COR-L47 (cell line): ENCODE data around the gene RIPOR2.
"Not testable (repeated sequence)": the region's sequence is repeated elsewhere in the genome, so short reads cannot be mapped to it uniquely, and the experiment has no call there.

ENCODE experiments used
- DNase-seq: peaks from one replicate; lab custom pipeline; 2025; lab: John Stamatoyannopoulos, UW

The RIPOR2 gene

DNA sequence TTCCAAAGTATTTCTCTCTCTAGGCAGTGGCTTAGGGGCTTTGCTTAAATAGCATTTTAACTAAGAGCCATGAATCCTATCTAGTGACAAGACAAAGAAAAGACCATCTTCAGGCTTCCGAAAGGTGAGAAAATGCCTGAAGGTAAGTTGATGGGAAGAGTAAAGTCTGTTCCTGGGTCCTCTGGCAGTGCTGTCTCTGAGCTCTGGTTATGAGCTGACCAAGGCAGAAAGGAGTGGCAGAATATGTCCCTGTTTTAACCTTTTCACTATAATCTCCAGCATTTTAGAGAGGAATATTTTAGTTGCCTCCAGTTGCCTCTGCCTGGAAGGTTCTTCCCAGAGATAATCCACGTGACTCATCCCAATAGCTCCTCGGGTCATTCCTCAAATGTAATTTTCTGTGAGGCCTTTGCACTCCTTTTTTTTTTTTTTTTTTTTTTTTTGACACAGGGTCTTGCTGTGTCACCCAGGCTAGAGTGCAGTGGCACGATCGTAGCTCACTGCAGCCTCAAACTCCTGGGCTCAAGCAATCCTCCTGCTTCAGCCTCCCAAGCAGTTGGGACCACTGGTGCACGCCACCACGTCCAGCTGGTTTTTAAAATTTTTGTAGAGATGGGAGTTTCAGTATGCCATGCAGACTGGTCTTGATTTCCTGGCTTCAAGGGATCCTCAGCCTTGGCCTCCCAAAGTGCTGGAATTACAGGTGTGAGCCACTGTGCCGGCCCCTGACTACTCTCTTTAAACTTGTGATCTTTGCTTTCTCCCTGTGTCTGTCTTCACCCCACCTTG lies 133.3 kb downstream of the RIPOR2 start:
- no peak for DNase-seq

DNA sequence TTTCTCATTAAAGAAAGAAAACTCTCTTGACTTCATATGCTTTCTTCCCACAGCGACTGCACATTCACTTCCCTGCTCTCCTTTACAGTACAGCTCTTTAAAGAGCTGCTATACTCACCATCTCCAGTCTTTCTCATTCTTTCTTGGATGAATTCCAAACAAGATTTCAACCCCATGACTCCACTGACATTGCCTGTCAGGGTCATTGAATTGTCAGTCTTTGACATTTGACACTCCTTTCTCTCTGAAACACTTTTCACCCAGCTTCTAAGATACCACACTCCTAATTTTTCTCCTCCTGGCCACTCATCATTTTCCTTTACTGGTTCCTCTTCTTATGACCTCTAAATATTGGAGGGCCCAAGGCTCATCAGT lies 136.2 kb downstream of the RIPOR2 start:
- no peak for DNase-seq

DNA sequence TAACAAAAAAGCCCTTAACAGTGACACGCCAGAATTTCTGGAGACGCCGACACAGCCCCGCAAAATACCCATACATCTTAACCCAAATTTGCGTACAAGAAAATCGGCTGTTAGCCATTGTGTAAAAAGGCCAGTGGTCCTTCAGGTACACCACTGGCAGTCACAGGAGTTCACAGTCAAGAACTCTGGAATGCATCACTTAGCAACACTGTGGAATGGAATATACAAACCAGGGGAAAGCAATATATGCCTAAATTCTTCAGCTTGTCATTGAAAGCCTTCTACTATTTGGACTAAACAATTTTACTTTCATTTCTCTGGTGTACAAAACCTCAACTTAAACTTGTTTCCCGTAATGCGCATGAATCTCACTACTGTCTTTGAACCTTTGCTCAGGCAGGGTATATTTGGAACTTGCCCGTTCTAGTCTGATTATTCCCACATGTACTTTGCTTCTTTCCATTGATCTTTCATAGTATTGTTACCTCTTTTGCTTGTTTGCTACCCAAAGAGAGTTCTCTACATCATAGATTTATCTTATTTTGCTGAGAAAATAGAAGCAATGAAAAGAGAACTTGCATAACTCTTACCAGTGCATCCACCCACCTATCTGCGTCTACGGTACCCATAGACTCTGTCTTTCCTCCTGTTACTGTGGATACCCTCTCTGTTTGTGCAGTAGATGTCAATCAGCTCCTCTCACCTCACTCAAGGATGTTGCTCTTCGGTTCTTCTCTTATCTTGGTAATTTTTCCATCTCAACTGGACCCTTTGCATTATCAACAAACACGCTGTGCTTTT lies 136.8 kb downstream of the RIPOR2 start, which contains the start of gene ARMH2:
Gene ARMH2 (minus strand): TSS at position 178 of the 801 bp plus-strand sequence. CDS start 60 bp downstream, at position 118.
- no peak for DNase-seq

DNA sequence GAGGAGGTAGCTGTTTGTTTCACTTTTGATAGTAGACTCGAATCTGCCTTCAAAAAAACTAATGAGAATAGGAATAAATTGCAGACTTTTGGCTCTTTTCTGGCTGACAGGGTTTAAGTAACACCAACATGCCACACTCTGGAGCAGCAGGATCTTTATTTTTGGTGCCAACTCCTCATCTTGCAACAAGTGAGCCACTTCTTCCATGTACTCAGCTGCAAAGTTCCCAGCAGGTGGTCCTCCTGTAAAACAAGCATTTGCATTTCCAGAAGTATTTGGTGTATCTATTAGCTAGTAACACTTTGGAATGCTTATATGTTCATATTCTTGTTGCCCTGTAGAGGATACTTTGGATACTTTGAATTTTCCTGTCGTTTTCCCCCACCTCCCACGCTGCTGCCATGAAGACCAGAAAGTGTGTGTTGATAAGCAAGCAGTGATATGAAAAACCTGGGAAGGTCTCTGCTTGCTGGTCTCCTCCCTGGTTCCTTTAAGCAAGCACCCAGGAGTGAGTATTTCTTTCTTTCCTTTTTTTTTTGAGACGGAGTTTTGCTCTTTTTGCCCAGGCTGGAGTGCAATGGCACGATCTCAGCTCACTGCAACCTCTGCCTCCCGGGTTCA lies 138.1 kb downstream of the RIPOR2 start:
- DNase-seq: no peak

DNA sequence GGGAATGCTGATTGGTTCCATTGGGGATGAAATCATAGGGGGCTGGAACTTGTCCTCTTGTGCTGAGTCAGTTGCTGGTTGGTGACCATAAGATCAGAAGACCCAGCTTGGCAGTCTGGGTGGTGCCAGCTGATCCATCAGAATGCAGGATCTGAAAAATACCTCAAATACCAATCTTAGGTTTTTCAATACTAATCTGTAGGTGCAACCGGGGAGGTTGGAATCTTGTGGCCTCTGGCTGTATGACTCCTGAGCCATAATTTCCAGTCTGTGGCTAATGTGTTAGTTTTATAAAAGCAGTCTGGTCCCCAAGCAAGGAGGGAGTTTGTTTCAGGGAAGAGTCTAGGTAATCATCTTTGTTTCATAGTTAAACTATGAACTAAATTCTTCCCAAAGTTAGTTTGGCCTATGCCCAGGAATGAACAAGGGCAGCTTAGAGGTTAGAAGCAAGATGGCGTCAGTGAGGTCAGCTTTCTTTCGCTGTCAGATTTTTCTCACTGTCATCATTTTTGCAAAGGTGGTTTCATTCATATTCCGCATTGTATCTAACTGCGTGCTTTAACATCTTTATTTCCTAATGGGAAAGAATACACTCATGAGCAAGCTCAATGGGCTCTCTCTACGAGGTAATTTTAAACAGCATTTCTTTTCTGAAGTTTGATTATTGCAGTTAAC lies 139.0 kb downstream of the RIPOR2 start:
- DNase-seq: no peak

DNA sequence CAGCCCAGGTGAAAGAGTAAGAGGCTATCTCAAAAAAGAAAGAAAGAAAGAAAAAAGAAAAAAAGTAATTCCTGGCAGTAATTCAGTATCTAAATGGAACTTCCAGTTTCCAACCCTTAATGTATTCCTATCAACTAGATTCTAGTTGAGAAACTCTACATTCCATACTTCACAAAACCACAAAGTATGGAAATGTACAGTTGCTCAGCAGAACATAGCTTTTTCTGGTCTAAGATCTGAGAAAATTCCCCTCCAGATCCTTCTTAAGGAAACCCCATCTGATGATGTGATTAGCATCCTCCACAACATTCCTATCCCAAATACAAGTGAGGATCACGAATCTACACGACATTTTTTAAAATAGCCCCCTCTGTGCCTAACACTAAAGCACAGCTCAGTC lies 140.7 kb downstream of the RIPOR2 start:
- no peak for DNase-seq

DNA sequence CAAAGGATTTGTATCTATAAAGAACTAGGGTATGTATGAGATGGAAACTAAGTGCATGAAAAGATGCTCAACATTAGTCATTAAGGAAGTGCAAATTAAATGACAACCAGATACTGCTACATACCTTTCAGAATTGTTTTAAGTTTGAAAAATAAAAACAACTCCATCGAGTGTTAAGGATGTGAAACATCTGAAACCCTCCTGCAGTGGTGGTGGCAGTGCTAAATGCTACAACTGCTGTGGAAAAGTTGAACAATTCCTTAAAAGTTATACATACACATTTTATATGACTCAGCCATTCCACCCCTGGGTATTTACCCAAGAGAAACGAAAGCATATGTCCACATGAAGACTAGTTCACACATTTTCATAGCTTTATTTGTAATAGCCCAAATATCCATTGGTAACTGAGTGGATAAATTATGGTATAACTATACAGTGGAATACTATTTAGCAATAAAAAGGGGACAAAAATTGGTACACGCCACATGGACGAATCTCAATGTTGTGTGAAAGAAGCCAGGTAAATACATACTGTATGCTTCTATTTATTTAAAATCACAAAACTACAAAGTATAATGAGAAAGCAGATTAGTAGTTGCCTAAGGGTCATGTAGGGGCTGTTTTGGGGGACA lies 147.6 kb downstream of the RIPOR2 start:
- no peak for DNase-seq

DNA sequence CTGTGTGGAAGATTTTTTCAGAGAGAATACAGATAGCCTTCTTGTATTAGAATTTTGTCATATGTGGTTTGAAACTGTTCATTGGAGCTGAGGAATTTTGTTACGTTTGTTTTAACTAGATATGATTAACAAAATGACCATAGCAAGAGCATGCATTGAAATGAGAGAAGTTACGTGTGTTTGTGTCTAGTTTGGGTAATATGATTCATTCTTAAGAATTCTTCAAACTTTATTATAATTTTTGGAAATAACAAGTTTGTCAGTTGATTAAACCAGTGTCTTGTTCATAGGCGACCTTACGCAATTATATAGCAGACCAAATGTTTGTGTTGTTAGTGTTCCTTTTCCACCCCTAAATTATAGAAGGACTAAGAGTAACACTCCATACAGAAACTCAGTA lies 155.6 kb downstream of the RIPOR2 start:
- DNase-seq: no peak

DNA sequence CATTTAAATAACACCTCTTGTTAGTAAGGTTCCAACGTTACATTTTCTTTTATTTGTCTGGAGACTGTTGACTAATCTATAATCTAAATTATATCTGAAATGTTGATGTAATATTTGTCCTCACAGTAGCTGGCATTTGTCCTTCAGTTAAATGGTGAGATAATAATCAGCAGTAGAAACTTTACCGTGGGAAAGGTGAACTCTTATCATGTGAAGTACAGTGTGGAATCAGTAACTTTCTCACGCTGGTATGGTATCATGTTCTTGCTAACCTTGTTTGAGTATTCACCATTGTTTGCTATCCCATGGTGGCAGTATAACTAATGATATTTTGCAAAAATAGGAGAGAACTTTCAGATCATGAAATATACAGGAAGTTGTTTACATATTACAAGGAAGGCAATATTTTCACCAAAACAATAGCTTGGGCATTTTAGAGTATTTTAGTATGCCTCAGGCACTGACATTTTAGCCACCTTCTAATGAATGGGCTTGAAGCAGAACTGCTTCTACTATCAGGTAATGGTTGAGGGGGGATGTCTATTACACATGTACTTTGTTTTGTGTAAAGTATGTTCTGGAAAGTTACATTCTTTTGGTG lies 156.2 kb downstream of the RIPOR2 start:
- no peak for DNase-seq

DNA sequence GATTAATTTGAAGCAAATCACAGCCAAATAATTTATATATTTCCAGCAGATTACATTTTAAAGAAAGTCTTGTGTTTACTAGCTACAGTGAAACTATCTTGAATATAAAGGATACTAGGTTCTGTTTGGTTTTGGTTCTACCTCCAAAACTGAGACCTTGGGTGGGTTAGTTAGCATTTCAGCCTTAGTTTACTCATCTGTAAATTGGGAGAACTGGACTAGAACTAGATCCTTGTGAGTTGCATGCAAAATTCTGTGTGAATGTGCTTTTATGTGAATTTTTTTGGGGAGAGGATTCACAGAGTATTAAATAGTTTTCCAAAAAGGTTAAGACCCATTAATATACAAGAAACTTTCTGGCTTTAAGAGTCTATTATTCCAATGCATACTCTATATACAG lies 156.9 kb downstream of the RIPOR2 start:
- DNase-seq: no peak

DNA sequence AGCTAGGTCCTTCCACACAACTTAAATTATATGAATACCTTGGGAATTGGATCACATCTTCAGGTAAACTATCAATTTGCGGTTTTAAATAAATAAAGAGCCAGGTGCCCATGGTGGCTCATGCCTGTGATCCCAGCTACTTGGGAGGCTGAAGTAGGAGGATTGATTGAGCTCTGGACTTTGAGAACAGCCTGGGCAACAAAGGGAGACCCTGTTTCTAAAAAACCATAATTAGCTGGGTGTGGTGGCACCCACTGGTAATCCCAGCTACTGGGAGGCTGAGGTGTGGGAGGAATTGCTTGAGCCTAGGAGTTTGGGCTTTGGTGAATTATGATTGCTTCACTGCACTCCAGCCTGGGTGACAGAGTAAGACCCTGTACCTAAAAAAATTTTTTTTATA lies 157.6 kb downstream of the RIPOR2 start:
- no peak for DNase-seq

DNA sequence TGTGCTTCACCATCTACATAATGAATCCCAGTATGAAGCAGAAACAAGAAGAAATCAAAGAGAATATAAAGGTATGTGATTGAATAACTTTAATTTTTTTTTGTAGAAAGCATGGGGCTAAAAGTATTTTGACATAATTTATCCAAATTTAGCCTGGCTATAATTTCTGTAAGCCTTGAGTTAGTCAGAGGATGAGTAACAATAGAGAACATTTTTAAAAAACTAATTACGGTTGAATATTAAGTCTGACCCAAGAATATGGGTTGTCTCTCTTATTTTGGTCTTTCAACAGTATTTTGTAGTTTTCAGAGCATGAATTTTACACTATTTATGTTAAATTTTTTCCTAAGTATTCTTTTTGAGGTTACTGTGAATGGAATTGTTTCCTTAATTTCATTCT lies 158.5 kb downstream of the RIPOR2 start:
- no peak for DNase-seq

DNA sequence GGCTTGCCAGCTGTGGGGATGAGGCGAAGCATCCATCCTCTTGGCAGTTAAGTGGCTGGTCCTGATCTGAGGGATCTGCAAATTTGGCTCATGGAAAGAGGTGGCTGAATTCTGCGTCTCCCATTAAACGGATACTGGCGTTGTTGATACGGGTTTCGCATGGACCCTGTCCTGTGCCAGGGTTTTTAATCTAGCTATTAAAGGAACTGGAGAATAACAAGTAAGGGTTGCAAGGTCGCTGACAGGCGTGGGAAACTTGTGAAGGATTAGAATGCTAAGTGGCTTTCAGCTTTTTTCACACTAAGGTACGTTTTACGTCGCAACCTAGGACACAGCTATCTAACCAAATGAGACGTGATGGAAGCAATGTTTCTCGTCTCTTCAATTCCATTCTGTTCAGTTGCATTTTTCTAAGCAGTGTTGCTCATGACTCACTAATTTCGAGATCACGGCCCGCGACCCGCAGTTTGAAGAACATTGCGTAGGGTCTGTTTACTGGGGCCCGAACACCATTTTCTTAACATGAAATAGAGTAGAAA lies 160.2 kb downstream of the RIPOR2 start:
- DNase-seq: no peak

DNA sequence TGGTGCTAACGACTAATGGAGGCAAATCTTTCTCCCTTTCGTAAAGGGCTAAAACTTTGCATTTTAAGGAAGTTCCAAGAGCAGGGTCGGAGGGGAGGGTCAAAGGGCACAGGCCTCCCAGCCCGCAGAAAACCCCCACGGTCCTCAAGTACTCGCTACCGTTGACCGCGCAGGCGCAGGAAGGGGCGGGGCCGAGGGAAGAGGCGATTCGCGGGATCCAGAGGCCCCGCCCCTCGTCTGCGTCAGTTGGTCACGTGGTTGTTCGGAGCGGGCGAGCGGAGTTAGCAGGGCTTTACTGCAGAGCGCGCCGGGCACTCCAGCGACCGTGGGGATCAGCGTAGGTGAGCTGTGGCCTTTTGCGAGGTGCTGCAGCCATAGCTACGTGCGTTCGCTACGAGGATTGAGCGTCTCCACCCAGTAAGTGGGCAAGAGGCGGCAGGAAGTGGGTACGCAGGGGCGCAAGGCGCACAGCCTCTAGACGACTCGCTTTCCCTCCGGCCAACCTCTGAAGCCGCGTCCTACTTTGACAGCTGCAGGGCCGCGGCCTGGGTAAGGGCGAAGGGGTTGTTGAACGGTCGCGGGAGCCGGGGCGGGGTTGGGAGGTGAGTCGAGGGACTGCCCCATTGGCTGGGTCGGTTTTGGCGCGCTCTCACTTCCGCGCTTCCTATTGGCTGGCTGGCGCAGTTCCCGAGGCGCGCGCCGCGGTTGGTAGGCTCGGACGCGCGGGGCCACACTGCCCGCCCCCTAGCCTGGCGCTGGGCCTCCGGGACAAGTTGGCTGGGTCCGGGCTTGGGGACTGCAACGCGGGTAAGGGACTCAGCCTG lies 160.9 kb downstream of the RIPOR2 start, which contains the start of gene GMNN:
Gene GMNN (plus strand): TSS at position 242 of the 824 bp plus-strand sequence. CDS start 2,310 bp downstream, outside the sequence.
- peak; percentile 97 for DNase-seq

DNA sequence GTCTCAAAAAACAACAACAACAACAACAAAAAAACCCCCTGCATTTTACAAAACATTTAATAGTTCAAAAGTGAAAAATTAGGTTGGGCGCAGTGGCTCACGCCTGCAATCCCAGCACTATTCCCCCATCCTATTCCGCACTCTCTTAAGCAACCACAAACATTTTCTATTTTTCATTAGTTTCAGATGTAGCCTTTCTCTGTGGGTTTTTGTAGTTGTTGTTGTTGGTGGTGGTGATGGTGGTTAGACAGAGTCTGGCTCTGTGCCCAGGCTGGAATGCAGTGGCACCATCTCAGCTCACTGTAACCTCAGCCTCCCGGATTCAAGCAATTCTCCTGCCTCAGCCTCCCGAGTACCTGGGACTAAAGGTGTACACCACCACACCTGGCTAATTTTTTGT lies 167.4 kb downstream of the RIPOR2 start:
- no peak for DNase-seq

DNA sequence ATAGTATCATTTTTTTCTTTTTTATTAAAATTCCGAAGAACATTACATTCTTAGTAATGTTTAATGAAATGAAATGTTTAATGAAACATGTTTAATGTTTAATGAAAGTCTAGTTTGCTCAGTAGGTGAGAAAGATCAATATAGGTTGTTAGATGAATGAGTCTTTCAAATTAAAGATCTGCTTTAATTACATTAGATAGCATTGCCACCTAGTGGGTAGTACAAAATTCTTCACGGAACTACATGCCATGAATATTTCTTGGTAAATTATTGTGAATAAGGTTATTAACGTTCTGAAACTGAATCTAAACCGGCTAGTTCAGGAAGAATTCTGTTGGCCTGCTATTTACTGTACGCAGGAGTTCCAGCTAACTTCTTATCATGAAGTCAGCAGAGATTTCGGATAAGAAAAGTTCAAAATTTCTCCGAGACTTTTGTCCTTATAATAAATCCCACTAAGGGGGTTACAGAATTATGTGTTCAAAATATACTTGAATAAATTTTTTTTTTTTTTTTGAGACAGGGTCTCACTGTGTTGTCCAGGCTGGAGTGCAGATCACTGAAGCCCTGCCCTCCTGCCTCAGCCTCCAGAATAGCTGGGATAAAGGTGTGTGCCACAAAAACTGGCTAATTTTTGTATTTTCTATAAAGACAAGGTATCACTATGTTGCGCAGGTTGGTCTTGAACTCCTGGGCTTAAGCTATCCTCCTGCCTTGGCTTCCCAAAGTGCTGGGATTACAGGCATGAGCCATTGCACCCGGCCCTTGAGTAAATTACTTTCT lies 168.9 kb downstream of the RIPOR2 start:
- DNase-seq: peak; percentile 49

DNA sequence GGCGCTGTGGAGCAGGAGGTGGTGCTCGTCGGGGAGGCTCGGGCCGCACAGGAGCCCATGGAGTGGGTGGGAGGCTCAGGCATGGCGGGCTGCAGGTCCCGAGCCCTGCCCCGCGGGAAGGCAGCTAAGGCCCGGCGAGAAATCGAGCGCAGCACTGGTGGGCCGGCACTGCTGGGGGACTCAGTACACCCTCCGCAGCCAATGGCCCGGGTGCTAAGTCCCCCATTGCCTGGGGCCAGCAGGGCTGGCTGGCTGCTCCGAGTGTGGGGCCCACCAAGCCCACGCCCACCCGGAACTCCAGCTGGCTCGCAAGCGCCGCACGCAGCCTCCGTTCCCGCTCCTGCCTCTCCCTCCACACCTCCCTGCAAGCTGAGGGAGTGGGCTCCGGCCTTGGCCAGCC lies 169.8 kb downstream of the RIPOR2 start:
- not testable (repeated sequence) for DNase-seq

DNA sequence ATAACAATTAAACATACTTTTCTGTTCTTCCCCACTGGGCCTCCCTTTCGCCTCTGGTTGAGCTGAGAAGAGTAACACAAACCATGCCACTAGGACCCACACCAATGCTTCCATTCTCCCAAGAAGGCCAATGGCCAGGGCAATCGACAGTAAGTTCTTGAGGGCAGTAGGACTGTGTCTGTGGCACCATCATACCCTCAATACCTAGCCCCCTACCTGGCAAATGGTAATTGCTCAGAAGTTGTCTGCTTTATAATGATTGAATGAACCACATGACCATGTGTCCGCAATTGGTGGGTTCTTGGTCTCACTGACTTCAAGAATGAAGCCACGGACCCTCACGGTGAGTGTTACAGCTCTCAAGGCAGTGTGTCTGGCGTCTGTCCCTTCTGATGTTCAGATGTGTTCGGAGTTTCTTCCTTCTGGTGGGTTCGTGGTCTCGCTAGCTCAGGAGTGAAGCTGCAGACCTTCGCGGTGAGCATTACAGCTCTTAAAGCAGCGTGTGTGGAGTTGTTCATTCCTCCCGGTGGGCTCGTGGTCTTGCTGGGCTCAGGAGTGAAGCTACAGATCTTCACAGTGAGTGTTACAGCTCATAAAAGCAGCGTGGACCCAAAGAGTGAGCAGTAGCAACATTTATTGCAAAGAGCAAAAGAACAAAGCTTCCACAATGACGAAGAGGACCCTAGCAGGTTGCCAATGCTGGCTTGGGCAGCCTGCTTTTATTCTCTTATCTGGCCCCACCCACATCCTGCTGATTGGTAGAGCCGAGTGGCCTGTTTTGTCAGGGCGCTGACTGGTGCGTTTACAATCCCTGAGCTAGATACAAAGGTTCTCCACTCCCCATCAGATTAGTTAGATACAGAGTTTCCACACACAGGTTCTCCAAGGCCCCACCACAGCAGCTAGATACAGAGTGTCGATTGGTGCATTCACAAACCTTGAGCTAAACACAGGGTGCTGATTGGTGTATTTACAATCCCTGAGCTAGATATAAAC lies 170.6 kb downstream of the RIPOR2 start:
- DNase-seq: not testable (repeated sequence)
